ENCODE data around the gene TSPO2. TPM values are rescaled to one million over a fixed set of nuclear protein-coding genes. Genes with fewer than 3 reads are reported as not detected.
A peak's percentile ranks its signal among the peaks of the same experiment; 100 is the strongest.

TSPO2 gene
- total and polyA plus RNA-seq, 9 of the 15 experiments (the other 6 are each of a cell fraction or from before 2014, with no cell fraction given) = not detected

GRCh38 chr6:41040101-41040939 is 1.9 kb upstream of the TSPO2 start:
- H3K4me2 ChIP-seq (ENCODE audit: insufficient read depth, low read length) = no peak overlapping the region
- intact Hi-C loops (cut with micrococcal nuclease) (no loop called here), in situ Hi-C loops (cut with MboI) (loop anchor here (25.0 kb wide), 1 partner anchor 1678 kb away; no protein-coding TSS in a partner anchor)
- H3K36me3 ChIP-seq (ENCODE audit: control insufficient read depth, insufficient read depth, low read length) = no peaks in the 10 kb centered on the region
- H3K9ac ChIP-seq (ENCODE audit: insufficient read depth in 1 of 2, low read depth in 2 of 2, low read length in 2 of 2) = no peak overlapping the region
- FAIRE-seq (peak; percentile 55), DNase-seq (ENCODE audit: extremely low read depth in 1 of 4, low spot score in 3 of 4) (peak; percentile 30 to 43 (median 32)), ATAC-seq (no peak; the same call in 2 of the 3 replicates)
- CTCF ChIA-PET (ENCODE audit: low intra/inter-chr PET ratio) = interaction anchor here (1.5 kb wide), 1 partner anchor 145 kb away, joined by 3 read pairs; no protein-coding TSS in a partner anchor
- no peaks in the 10 kb centered on the region for H3K79me2 ChIP-seq (ENCODE audit: control insufficient read depth, insufficient read depth, low read length)
- peaks cover 7% of the 10 kb centered on the region; the same call in 1 of the 2 replicates for H4K20me1 ChIP-seq (replicated peaks; ENCODE audit: control insufficient read depth, insufficient read depth, low read length)
- peaks cover 0 to 8% of the 10 kb centered on the region in 2 experiments; a peak in 1 of 5 replicates for H3K27me3 ChIP-seq (ENCODE audit: control insufficient read depth in 2 of 2, insufficient read depth in 2 of 2, low read length in 2 of 2)
- BruUV-seq (replicated peaks) = no TSS peak
- H2AFZ ChIP-seq (ENCODE audit: low read depth, low read length) = peak overlapping the region; percentile 28; the same call in 1 of the 2 replicates
- H3K4me1 ChIP-seq (replicated peaks in 1 of 2; ENCODE audit: control insufficient read depth in 2 of 2, insufficient read depth in 2 of 2, low read length in 2 of 2) = peaks cover 0 to 9% of the 10 kb centered on the region in 2 experiments; a peak in 3 of 5 replicates
- 21% methylated on average over 6 of the region's 6 CpGs for WGBS (ENCODE audit: insufficient coverage, low coverage, missing lambda C conversion rate)
- no peak overlapping the region for H3K27ac ChIP-seq (ENCODE audit: extremely low read depth, low read depth, low read length)
- TF ChIP-seq FOSL1 (tag; conservative IDR thresholded peaks at IDR 0.05) (peak; percentile 77), ELK1 (CRISPR knock-in tag; IDR thresholded peaks at IDR 0.05) (no peak), EGR1 (conservative IDR thresholded peaks at IDR 0.05) (peak; percentile 35; the same call in 1 of the 2 replicates), JUND (IDR thresholded peaks at IDR 0.05; ENCODE audit: borderline replicate concordance, low read depth, low read length) (peak; percentile 29; the same call in 1 of the 2 replicates), JUND (tag; IDR thresholded peaks at IDR 0.05; ENCODE audit: borderline replicate concordance, low read depth, low read length) (0 out of 3 replicates have a peak, but pooled peaks have one; percentile 38), TFAP4 (CRISPR knock-in tag; IDR thresholded peaks at IDR 0.05; ENCODE audit: borderline replicate concordance) (peak; percentile 25; the same call in 1 of the 2 replicates), VEZF1 (CRISPR knock-in tag; IDR thresholded peaks at IDR 0.05) (0 out of 2 replicates have a peak, but pooled peaks have one; percentile 6)
- H3K9me1 ChIP-seq (ENCODE audit: control insufficient read depth, insufficient read depth, low read length) = peaks cover 3% of the 10 kb centered on the region
- POLR2A ChIA-PET = interaction anchor here (0.6 to 3.7 kb wide), 4 partner anchors 10 to 870 kb away, joined by 3 to 11 read pairs (median 4); no protein-coding TSS in a partner anchor
- no peaks in the 10 kb centered on the region for H3K9me3 ChIP-seq (replicated peaks; ENCODE audit: control insufficient read depth, insufficient read depth, low read depth, low read length)
- no peak overlapping the region for H3K4me3 ChIP-seq

Data from K562 (cell line).